NCI-H187 (cell line): ENCODE results near the gene AP3B1.

Experiments used
- DNase-seq, 2 experiments: peaks; one replicate each; lab custom pipeline; 2025; lab: John Stamatoyannopoulos, UW

AP3B1 gene

DNA sequence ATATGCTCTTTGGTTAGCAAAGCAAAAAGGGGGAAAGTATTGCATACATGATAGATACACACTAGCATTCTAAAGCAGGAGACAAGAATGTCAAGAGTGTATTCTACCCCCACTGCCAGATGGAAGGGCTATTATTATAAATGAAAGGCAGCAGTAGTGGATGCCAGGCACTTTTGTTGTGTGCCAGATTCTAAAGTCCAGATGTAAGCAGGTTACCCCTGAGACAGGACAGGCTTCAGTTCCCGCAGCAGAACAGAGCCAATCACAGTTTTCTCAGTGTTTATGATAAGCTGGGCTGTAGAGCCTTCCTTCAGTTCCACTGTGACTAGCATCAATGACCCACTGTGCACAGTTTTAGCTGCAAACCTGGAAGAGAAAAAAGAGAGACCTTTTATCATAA is 291.8 kb downstream of the AP3B1 start:
- DNase-seq: peak; percentile 46 to 62

DNA sequence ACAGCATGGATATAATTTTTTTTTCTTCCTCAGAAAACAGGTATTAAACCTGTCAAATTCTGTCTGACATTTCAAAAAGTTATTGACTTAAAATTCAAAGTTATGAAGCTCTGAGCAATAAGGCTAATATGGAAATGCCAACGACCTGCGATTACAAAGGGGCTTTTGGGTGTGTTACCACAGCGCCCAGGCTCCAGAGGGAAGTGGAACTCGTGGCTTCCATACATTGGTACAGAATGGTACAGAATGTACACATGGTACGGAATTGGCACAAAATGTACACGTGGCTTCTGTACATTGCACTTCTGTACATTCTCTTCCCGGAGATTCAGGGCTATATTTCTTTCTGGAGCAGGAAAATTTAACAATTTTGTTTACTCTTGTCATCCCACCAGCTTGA is 293.3 kb downstream of the AP3B1 start:
- no peak for DNase-seq

DNA sequence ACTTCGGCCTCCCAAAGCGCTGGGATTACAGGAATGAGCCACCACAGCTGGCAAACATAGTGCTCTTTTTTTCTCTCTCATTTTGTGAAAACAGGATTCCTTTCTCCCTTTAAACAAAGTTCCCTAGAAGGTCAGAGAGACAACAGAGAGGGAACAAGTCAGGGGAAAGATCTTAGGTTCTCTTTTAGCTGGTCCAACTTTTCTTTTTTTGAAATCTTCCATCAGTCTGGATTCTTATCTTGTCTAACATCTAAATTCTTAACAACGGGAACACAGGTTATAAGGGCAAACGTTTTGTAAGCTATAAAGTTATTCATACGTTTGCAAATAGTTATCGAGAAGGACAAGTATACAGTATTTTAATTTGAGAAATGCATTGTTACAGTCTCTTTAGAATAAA is 294.3 kb downstream of the AP3B1 start:
- no peak for DNase-seq

DNA sequence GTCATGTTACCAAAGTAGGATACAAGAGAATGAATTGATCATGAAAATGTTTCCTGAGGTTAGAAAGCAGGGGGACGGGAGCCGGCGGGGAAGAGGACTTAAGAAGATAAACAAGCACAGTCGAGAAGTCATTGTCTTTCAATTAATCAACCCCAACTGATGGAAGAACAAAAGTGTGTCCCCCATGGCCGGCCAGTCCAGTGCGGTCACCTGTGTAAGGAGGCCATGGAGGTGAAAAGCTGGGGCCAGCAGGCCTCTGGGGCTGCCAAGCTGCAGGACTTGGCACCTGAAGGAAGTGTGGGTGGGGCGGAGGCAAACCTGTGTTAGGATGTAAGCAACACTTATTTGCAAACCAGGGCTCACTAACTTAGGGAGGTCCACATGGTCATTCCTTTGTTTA is 295.1 kb downstream of the AP3B1 start:
- no peak for DNase-seq

DNA sequence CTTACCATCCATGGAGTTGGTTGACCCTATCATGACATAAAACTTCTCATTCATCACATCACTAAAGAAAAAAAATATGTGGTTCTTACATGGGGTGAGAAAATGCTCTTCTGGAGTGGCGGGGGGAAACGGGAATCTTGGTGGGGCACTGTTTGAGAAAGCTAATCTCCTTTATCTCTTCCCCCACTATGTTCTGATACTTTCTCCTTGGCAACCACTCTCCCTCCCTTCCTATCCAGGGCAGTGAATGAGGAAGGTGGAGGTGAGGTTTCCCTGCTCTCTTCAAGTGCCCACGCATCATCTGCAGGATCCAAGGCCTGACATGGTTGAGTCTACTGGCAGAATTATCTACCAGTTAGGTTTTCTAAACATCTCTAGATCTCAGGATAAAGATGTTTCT is 297.6 kb downstream of the AP3B1 start:
- DNase-seq: peak in 1 of 2 experiments; percentile 31

DNA sequence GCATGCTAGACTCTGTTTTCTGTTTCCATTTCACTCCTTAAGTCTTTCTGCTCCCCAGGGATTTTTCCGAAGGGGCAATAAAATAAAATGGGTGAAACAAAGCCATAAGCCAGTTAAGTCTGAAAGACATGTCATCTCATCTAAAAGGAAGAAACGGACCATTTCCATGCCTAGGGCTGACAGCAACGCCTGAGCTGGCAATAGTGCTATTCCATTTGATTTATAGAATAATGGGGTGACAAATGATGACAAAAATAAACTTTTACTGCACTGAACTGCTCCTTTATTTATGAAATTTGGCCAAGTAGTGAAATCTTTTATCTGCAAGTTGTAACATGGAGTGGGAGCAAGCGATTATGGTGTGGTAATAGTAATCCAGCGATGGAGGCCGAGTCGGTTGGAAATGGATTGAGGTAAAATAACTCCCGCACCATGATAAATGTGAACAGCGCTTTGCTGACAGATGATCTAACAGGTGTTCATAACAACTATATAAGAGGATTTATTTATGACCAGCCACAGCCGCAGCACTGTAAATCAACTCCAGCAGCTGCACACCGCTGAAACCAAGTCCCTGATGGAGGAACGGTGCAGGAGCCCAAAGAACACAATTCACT is 298.6 kb downstream of the AP3B1 start:
- peak; percentile 70 to 83 for DNase-seq

DNA sequence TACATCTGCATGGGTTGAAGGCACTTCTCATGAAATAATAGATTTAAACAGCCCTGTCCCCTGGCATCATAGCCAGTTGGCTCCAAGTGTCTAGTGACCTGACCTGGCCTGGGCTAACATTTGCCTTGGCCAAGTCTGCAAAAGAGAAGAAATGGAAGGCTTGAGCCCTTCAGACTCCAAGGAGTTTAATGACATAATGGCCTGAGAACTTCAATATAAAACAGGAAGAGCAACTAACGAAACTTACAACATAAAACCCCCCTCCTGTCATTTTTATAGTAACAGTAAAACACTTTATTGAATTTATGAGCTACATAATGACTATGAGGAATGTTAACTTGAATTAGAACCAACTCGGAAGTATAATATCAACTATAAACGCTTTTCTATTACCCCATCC is 299.6 kb downstream of the AP3B1 start:
- DNase-seq: no peak

DNA sequence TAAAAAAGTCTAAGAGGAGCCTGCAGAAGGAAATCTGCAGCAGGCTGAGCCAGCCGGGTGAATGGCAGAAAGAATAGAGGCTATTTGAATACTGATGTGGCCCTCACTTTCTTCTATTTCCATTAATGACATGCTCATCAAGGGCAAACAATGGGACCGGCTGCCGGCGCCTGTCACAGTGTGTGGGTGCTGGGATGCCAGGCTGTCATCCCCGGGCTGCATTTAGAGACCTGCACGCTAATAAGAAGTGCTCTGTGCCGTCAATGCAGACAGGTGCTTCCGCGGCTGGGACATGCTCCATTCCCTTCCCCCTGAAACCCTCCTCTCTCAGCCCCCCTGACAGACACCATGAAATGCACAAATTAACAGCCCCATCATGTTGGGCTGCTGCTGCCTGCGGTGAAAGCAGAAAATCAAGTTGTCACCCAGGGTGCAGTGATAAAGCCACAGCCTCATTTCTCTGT is 300.6 kb downstream of the AP3B1 start:
- peak; percentile 72 to 76 for DNase-seq

DNA sequence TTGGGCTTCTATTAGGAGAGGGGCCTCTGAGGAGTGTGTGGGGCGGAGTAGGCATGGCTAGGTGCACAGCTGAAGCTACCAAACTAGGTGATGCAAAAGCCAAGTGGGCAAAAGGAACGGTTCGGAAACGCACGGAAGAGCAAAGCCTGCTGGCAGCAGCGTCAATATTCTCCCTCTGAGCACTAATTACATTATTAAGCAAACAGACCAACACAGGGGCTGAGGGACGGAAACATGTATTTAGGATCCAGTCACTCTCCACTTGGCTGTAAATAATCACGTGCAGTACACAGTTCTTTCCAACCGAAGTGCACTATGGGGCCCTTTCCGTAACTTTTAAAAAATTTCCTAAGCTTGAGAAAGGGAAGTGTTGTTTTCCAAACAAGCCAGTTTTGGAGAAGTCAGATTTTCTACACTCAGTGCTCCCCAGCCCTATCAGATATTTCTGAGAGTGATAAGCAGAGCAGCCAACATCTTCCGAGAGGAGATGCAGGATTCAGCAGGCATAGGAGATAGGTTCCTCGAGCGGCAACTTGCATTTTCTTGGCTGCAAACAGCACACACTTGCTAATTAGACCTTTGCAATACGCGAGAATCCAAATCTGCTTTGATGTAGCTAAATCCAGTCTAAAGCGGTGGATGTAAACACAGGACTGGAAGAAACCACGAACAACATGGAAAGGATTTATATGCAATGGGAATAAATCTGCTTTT is 301.2 kb downstream of the AP3B1 start:
- DNase-seq: peak in 1 of 2 experiments; percentile 36

DNA sequence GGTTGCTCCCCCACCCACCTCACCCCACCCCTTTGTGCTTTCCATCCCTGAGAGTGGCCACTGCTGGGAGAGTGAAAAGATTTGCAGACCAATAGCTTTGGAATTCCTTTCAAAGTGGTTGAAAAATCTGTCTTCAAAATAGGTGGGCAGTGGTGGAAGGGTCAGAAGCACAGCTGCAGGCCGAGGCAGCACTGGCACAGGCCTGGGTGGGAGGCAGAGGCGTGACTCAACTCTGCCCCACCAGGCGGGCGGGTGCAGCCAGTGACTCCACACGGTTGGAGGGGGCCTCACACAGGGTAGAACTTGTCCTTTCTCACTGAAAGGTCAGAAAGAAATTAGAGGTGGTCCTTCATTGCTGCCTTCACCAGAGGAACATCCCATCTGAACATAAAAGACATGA is 303.4 kb downstream of the AP3B1 start:
- no peak for DNase-seq

DNA sequence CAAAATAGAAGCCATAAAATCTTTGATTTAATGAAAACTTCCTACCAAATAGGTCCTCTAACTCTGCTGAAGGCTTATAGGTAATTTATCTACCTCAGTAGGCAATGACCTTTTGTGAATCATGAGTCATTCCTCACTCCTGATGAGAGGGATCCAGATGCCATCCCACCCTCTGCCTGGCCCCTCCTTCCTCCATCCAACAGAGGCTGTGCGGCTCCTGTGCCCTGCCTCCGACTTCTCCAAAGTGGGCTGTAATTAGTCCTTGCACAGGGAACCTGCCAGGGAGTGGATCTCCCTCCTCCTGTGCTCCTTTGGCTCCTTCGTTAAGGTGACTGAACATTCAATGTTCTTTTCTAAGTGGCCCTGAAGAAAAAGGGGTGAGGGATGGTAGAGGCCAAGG is 304.5 kb downstream of the AP3B1 start:
- DNase-seq: peak; percentile 46 to 57

DNA sequence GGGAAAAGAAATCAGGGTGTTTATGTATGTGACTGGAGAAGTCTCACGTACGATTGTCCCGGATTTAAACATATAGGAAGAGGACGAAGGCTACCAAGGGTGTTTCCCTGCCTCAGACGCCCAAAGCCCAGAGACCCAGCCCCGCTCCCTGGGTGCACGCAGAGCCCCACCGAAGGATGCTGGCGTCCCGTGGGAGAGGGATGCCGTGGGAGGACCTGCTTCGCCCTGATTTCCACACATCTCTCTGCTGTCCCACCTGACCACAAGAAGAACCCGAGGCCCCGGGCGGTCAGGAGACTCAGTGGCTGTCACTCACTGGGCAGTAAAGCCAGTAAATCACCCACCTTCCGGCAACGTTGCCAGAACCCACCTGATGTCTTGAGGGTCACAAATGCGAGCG is 306.5 kb downstream of the AP3B1 start:
- no peak for DNase-seq

DNA sequence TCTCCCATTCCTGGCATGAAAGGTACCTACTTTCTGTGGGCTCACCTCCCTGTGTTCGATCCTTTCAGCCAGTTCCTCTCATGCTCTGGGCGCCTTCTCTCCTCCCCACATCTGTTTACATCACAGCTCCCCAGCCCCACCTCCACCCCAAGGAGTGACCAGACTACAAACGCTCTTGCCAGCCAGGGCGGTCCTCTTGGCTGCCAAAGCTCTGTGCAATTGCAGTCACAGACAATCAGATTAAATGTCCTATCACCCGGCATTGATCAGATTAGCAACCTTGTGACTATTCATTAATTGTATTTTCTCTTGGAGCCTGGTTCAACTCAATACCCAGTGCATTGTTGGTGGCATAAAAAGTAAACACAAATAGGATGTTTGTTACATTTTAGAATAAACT is 307.2 kb downstream of the AP3B1 start:
- DNase-seq: no peak

DNA sequence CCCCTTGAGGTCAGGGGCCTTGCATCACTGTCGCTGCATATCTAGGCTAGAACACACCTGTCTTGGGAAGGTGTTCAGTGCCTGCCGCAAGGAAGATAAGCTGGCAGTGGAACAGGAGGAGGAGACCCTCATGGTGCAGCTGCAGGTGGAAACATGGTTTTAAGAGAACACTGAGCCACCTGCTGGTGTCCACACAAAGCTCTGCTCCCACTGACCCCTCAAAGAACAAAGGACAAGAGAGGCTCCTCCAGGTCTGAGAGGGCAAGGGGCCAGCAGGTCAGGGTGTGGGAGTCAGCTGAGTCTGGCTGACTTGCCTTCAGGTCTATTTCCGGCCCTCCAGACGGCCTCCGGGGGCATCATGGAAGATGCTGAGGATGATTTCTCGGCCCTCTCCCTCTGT is 308.2 kb downstream of the AP3B1 start:
- no peak for DNase-seq

DNA sequence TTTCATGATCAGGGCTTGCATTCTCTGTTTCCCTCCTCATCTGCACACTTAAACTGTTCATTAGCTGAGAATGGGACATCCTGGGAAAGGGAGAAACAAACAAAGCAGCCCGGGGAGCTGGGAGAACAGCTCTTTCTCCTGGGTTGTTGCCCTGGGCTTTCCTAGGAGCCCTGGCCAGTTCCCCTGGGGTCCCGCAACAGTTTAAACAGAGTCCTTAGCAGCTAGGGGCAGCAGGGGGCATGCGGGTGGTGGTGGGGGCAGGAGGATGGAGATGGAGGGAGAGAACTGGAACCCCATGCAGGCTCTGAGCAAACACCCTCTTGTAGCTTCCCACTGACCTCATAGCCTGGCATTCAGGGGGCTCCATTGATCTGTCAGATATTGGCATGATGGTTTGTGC is 309.3 kb downstream of the AP3B1 start:
- DNase-seq: no peak

DNA sequence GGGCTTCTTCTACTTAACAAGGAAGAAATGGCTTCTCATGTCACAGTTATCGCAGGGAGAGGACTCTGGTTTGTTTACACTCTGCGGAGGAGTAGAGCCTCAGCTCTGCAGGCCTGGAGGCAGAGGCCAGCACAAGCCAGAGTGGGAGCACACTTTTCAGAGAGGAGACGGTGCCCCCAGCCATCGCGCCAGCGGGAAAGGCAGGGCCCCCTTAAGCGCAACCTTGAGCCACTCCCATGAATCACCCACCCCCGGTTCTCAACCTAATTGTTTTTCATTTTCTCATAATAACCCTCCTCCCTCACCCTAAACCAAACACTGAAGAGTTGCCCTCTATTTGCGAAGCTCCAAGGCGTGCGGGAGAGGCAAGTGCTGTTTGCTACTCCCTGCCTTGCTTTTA is 309.9 kb downstream of the AP3B1 start:
- DNase-seq: peak in 1 of 2 experiments; percentile 77

DNA sequence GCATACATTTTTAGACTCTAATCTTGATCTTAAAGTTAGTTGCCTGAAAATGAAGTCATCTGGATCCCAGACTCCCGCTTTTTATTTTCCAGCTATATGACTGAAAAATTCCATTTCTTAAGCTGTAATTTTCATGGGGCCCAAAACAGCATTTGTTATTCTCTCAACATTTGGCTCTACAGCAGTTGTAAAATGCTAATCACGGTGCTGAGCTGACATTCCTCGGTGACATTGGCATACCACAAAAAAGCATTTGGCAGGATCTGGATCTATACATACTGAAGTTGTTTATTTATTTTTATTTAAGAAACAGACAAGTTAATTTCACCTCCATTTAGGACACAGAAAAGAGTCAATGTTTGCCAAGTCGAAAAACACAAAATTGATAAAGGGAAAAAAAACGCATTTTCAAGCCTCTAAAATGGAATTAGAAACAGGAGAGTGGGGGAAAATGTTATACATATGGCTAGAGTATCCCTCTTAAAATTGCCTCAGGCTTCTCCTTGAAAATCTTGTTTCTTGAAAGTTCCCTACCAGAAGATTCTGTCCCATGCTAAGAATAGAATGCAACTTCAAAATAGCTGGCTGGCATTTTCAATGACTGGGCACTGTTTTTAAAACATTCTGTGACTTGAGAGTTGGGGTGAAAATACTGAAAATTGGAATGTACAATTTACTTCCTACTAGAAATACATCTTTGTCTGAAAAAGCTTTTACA is 310.9 kb downstream of the AP3B1 start:
- DNase-seq: no peak

DNA sequence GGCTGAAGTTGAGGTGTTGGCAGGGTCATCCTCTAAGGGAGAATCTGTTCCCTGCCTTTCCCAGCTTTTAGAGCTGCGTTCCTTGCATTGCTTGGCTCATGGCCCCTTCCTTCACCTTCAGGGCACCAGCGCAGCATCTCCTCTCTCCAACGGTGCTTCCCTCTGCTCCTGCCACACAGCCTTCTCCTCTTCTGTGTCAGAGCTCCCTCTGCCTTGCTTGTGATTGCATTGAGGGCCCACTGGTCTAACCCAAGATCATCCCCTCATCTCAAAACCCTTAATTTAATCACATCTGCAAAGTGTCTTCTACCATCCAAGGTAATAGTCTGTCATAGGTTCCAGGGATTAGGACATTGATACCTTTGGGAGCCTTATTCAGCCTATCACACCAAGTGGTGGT is 312.7 kb downstream of the AP3B1 start:
- no peak for DNase-seq

DNA sequence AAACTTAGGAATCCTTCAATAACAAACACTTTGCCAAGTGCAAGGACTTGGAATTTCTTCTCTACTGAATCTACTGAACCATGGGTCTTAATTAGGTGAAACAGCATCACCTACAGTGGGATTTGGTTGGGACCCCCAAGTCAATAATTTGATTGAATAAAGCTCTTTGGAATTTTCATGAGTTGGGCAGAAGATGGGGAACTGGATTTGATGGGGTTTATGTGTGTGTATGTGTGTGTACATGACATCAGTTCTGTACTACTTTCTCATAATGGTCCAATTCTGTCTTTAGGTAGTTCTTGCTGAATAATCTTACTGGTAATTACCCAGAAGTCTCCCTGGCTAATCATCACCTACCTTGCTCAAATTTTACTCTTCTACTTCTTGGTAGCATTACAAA is 319.9 kb downstream of the AP3B1 start:
- no peak for DNase-seq

DNA sequence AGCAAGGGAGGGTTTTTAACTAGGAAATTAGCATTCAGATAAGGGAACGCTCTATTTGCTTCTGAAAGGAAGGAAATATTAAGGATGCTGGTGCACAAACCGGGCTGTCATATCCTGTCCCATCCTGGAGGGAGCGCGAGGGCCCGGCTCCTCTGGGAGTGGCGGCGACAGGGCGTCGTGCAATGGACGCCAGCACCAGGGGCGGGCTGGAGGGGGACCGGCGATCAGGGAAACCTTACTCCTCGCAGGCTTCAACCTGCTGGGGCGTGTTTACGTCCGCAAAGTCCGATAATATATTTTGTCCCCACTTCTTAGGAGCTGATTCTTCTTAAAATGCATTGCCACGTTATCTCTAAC is 321.3 kb downstream of the AP3B1 start:
- no peak for DNase-seq

DNA sequence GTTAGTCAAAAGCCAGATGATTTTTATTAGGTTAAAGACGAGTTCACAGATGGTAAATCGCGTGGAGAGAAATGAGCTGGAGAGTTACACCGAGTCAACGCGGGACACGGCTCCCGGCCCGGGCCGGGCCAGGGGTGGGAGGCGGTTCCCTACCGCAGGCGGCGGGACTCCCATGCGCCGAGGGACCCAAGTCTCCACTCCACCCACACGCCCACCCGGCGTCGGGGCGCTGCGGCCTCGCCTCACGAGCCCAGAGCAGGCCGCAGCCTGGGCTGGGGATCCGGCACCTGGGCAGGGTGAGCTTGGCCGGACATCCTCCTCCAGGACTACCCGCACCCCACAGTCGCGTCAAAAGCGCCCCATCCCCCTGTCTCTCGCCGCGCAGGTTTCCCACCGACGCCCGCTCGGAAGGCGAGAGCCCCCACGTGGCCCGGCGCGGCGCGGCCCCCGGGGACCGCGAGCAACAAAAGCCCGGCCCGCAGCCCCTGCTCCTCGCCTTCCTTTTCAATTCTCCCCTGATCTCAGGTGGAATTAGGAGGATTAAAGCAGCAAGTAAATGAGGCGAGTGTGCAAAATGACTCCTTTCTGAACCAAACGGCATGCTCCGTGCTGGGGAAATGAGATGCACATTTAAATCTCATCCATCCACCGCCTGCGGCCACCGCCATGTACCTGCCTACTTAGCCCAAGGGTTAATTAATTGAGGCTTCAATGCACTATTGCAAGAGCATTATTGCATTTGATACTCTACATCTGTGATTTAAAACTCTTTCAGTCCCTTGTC is 321.8 kb downstream of the AP3B1 start:
- DNase-seq: no peak

DNA sequence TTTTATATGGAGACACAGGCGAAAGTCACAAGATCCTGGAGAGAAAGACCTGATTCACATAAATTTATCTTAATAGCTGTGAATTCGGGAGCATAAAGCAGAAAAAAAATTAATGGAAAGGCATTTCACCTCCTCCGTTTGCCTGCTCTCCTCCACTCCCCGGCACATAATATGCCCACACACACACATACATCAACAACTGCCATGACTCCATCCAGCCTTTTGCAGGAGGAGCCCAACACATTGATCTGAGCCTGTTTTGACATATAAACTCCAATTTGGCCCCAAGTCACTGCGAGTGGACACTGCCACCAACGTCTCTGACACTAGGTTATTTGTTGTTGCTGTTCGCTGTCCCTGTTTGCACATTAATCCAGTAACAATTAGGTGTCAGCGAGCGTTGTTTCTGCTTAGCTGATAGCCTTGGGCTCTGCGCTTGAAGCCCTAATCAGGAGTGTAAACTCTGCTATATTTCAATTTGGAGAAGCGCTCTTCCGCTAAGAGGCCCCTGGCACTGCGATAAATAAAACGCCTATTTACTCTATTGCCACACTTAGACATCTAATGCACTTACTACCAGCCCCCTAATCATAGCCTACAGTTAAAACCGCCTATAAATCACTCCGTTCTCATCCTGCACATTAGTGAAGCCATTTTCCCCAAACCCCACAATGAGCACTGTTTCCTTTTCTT is 322.6 kb downstream of the AP3B1 start:
- no peak for DNase-seq
